GM21786 (cell line): ENCODE results near the gene GMCL1.
A peak's percentile ranks its signal among the peaks of the same experiment; 100 is the strongest.
"Not testable (repeated sequence)": the region's sequence is repeated elsewhere in the genome, so short reads cannot be mapped to it uniquely, and the experiment has no call there.

ENCODE experiments used
- ATAC-seq: cut with Tn5 transposase; IDR thresholded peaks from one replicate; pipeline ENCODE4 v1.9.1; 2021; ENCODE audit not compliant: unreplicated experiment

The GMCL1 gene

GRCh38 chr2:69847068-69847828 is 17.8 kb downstream of the GMCL1 start:
- no peak for ATAC-seq

GRCh38 chr2:69848186-69848790 is 18.8 kb downstream of the GMCL1 start:
- no peak for ATAC-seq

DNA sequence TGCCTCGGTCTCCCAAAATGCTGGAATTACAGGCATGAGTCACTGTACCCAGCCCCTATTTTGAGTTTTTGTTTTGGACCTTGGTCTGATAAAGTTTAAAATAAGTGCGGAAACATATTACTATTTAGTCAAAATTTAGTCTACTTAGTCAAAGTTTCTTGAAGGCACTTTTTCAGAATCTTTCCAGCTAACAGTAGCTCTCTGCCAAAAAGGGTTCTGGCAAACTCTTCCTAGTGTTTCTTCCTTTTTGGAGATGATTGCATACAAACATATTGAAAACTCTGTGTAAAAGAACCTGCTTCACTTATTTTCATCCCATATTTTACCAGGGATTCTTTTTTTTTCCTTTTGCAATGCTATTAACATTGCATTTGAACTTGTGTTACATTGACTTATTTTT is 28.8 kb downstream of the GMCL1 start:
- ATAC-seq: no peak

GRCh38 chr2:69863298-69863697 is 33.8 kb downstream of the GMCL1 start:
- ATAC-seq: no peak

DNA sequence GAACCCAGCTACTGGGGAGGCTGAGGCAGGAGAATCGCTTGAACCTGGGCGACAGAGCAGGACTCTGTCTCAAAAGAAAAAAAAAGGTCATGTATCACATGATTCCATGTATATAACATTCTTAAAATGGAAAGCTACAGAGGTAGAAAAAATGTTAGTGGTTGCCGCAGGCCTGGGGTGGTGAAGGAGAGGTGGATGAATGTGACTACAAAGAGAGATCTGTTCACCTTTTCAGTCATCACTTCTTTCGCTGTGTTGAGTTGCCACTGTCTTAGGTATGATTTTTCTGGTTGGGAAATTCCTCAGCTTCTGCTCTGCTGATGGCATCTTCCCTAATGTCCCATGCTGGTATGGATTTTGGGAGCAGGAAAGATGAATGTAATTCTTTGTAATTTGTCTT is 59.0 kb downstream of the GMCL1 start:
- no peak for ATAC-seq

DNA sequence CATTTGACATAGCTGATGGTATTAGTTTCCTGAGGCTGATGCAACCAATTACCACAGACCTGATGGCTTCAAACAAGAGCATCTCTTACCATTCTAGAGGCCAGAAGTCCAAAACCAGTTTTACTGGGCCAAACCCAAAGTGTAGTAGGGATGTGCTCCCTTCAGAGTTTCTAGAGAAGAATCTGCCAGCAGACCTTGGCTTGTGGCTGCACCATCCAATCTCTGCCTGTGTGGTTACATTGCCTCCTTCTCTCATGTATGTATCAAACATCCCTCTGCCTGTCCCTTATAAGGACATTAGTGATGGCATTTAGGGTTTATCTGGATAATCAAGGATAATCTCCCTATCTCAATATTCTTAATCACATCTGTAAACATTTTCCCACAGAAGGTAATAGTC is 59.8 kb downstream of the GMCL1 start:
- ATAC-seq: no peak

DNA sequence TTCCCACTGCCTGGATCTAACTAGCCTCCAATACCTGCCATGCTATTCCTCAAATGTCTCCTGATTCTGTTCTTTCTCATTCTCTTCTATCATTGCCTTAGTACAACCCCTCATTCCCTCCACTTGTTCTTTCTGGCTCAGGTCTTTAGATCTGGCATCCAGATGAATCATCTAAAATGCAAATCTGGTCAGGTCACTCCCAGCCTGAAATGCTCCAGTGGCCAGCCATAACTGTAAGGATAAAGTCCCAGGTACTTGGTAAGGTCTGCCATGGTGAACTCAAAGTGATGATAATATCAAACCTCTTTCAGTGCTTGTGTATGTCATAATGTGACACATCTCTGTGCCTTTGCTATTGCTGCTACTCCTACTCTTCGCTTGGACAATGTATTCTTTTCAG is 61.4 kb downstream of the GMCL1 start:
- no peak for ATAC-seq

DNA sequence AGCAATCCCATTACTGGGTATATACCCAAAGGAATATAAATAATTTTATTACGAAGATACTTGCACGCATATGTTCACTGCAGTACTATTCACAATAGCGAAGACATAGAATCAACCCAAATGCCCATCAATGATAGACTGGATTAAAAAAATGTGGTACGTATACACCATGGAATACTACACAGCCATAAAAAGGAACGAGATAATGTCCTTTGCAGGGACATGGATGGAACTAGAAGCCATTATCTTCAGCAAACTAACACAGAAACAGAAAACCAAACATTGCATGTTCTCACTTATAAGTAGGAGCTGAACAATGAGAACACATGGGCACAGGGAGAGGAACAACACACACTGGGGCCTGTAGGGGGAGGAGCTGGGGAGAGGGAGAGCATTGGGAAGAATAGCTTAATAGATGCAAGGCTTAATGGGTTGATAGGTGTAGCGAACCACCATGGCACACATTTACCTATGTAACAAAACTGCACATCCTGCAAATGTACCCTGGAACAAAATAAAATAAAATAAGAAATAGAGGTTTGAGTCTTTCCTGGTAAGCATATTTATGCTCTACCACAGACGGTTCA is 63.5 kb downstream of the GMCL1 start:
- not testable (repeated sequence) for ATAC-seq

- peak; percentile 69 for ATAC-seq
These were observed 64.5 kb downstream of the GMCL1 start, which contains the start of gene SNRNP27 for GRCh38 chr2:69893684-69894551. SNRNP27 (plus strand) TSS chr2:69893956; CDS start chr2:69893985, 29 bp downstream.

- ATAC-seq: not testable (repeated sequence)
These were observed 65.3 kb downstream of the GMCL1 start for GRCh38 chr2:69894737-69895136.

DNA sequence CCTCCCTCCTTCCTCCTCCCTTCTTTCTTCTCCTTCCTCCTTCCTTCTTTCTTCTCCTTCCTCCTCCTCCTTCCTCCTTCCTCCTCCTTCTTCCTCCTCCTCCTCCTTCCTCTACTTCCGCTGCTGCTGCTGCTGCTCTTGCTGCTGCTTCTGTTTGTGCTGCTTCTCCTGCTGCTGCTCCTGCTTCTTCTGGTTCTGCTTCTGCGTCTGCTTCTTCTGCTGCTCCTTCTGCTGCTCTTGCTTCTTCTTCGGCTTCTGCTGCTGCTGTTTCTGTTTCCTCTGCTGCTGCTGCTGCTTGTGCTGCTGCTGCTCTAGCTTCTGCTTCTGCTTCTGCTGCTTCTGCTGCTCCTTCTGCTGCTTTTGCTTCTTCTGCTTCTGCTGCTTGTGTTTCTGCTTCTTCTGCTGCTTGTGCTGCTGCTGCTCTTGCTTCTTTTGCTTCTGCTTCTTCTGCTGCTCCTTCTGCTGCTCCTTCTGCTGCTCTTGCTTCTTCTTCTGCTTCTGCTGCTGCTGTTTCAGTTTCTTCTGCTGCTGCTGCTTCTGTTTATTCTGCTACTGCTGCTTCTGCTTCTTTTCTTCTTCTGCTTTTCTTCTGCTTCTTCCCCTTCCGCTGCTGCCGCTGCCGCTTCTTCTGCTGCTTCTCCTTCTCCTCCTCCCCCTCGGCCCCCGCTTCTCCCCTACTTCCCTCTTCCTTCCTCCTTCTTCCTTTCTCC is 72.9 kb downstream of the GMCL1 start:
- no peak for ATAC-seq

DNA sequence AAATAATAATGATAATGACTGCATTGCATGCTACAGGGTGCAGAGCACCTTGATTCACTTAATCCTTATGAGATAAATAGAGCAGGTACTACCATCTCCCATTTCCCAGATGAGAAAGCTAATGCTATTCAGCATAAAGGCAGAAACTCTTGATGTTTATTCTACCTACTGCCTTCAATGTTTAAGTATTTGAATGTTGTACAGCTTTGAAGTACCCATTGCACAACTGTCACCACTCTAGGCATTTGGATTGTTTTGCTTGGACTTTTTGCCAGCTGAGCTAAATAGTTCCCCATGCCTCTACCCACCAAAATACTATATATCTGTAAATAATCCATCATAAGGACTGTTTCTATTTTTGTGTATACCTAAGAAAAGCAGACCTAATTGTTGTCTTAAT is 77.8 kb downstream of the GMCL1 start:
- no peak for ATAC-seq

DNA sequence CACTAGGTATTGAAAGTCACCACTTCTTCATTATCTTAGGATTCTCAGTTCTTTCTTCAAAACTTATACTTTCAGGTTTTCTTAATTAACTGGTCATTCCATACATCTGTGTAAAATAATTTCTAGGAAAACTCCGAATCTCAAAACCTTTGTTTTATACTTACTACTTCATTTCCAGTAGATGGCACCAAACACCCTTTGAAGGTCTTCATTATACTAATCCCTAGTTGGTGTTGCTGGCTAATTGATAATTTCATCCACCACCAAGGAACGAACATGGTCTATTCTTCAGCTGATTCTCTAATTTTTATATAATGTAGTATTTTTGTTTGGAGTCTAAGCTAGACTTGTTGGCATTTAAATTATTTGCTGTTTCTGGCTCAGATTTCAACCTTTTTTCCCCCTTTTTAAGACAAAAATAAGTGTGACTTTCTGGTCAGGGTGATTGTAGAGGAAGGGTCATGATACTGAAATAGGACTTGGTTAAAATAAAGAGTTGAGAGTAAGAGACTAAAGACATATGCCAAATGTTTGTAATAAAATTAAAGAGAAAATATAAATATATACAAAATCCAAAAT is 82.6 kb downstream of the GMCL1 start:
- no peak for ATAC-seq

DNA sequence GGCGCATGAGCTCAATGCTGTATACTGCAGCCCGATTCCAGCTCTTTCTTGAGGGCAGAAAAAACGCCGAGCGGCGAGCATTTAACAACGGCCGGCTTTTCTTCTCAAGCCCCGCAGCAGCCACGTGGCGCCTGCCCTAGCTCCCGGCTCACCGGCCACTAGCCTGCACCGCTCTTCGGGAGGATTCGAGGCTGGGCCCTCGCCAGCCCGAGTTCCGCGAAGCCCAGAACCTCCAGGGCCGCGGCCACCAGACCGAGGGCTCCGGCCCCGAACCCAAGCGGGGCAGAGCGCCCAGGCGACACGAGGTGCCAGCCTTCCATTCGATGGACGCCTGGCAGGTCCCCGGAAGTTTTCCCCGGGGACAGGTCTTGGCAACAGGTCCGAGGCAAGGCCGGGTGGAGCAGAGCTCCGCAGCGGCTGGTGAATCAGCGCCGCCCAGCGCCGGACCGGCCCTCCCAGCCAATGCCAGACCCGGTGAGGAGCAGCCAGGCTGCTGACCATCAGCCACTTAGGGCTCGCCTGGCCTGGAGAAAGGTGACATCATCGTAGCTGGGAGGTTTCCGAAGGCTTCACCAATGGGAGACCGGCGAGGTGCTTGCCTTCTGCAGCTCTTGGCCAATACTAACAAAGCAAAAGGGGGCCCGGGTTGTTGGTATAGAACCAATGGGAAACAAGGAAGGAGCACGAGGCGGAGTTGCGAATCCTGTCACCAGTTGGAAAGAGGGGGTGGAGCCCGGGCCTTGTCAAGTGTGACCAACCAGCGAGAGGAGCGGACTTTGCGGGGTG is 84.9 kb downstream of the GMCL1 start:
- ATAC-seq: peak; percentile 89

DNA sequence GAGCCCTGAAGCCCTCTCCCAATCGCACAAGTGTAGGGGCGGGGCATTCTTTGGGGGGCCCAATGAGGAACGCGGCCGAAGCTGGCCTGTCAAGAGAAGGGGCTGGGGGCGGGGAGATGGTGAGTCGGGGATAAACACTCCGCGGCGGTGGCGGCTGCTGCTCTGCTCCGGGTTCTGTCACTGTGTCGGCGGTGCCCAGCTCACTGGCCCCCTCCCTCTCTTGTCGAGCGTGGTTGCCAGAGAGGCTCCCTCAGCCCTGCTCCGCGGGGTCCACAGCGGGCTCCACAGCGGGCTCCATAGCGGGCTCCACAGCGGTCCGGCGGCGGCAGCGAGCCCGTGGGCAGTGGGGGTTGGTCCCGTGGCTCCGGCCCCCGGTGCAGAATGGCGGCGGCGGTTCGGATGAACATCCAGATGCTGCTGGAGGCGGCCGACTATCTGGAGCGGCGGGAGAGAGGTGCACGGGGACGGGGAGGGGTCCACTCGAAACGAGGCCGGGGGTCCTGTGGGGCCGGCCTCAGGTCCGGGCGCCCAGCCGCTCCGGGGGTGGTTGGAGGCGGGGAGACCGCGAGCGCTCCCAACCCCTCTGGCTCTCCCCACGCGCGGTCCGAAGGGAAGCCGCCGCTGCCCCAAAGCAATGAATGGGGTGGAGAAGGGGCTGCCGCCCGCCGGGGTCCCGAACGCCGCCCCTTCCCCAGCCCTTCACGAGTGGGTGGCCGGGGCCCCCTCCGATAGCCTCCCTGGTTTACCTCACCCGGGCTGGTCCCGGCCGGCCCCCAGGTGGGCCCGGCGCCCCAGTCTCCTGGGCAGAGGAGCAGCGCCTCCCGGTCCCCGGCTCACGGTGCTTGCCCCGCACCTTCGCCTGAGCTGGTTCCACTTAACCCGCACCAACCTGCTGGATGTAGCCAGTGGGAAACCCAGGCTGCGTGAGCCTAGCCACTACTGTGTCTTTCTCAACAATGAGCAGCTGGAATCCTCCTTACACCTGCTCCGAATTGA is 85.8 kb downstream of the GMCL1 start, which contains the start of gene MXD1:
Gene MXD1, plus strand, starts transcription at position 160 of the 996 bp plus-strand sequence. Its CDS starts 222 bp downstream, at position 382.
- no peak for ATAC-seq

- ATAC-seq: no peak
These were observed 86.6 kb downstream of the GMCL1 start for GRCh38 chr2:69916106-69916505.

DNA sequence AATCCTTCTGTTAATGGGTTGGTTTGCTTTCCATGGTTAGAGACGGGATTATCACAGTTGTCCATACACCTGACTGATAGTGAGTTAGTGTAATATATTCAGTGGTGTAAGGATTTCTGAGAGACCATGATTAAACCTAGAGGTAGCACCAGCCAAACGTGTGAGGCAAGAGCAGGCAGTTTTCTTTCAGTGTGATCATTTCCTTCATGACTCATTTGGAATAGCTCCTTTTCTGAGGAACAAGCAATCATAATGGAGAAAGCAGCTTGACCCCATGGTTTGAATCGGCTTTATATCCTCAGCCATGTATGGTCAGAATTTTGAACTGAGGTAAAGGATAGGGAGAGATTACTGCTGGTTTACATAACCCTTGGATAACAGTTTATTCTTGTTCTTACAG is 88.4 kb downstream of the GMCL1 start:
- ATAC-seq: no peak

DNA sequence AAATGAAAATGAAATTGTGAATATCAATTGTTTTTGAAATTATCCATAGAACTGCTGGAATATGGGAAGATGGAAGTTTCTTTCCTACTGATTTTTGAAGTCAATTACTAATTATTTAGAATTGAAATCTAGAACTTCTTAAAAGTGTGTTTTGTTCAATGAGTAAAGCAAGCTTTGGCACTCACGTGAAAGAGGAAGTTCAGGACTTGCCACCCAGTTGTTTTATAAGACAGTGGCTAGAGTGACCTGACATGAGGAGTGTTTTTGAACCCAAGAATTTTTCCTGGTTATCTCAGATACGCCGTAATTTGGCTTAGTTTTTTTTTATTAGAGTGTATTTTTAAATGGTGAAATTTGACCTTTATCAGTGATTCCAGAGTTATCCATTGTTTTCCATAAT is 88.9 kb downstream of the GMCL1 start:
- ATAC-seq: no peak
